Bone marrow (tissue), 2 donors: ENCODE results near the gene SCGN.

Experiments used
- DNase-seq, 2 donors: peaks; one replicate each; lab custom pipeline; 2025; lab: John Stamatoyannopoulos, UW

SCGN gene, protein sequence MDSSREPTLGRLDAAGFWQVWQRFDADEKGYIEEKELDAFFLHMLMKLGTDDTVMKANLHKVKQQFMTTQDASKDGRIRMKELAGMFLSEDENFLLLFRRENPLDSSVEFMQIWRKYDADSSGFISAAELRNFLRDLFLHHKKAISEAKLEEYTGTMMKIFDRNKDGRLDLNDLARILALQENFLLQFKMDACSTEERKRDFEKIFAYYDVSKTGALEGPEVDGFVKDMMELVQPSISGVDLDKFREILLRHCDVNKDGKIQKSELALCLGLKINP

DNA sequence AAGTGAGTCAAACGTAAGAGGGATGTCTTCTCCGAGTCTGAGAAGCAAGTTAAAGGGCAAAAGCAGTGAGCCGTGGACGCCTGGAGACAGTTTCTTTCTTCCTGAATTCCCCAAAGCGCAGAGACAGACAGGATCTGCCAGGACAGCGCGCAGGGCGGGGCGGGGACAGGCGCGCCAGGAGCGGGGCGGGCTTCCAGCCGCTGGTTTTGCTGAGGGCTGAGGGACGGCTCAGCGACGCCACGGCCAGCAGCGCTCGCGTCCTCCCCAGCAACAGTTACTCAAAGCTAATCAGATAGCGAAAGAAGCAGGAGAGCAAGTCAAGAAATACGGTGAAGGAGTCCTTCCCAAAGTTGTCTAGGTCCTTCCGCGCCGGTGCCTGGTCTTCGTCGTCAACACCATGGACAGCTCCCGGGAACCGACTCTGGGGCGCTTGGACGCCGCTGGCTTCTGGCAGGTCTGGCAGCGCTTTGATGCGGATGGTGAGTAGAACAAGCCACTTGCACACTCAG is at the start of gene SCGN:
SCGN (plus strand) TSS at position 209 of the 509 bp plus-strand sequence; CDS start at position 398, 189 bp downstream.
- no peak for DNase-seq

DNA sequence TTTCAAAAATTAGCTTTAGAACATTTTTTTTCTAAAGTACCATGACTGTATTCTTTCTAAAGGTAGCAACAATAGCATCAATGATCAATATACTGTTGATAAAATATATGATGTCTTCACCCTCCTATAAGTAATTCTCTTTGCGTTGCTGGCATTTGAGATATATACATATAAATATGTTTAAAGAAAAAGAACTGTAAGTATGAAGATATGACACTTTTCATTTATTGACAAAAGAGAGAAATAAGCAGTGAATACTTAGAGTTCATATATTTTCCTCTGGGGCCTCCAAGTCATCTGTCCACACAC is 49.4 kb upstream of the SCGN start:
- no peak for DNase-seq

DNA sequence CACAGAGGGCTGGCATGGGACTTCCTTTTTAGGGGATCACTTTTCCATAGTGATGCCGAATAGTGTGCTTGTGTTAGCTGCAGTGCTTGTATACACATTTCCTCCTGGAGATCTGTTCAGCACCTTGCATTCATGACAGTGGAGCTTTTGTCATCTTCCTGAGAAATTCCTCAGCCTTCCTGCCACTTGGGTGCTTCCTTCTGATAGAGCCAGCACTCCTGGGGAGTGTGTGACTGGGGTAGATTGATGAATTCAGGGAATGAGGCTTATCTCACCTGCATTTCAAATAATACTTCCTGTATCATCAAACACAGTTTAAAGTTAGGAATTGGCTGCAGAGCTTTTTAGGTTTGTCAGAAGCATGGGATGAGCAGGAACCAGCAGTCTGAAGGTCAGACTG is 48.8 kb upstream of the SCGN start:
- no peak for DNase-seq

DNA sequence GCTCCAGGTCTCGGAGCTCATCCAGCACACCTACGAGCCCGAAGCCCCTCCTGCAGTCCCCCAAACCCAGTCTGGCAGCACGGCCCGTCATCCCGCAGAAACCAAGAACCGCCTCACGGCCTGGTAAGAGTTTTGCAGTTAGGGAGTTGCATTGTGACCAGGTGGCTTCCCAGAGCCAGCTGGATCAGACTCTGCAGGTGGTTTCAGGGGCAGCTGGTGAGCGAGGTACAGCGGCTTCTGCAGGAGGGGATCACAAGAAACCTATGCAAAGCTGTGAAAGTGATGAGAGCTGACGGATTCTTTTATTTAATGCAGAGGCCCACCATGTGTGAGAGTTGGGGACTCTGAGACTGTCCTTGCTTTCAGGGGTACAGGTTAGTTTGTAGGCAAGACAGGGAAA is 45.9 kb upstream of the SCGN start:
- no peak for DNase-seq

DNA sequence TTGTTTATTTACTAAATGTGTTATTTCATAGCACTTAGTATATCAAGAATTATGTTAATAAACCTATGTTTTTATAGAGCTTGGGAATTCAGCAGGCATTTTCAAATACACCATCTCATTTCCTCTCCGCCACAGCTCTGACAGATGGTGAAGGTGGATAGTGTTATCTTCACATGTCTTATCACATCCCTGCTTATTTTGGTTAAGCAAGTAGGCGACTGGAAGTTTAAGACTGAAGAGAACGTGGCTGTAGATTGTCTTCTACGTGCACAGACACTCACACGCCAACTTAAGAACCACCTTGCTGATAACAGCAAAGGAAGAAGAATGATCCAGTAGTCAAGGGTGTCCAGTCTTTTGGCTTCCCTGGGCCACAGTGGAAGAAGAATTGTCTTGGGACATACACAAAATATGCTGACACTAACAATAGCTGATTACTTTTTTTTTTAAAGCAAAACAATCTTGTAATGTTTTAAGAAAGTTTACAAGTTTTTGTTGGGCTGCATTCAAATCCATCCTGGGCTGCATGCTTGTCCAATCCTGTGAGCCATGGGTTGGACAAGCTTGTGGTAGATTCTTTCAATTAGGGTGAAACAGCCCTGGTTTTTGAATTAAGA is 43.3 kb upstream of the SCGN start:
- no peak for DNase-seq

DNA sequence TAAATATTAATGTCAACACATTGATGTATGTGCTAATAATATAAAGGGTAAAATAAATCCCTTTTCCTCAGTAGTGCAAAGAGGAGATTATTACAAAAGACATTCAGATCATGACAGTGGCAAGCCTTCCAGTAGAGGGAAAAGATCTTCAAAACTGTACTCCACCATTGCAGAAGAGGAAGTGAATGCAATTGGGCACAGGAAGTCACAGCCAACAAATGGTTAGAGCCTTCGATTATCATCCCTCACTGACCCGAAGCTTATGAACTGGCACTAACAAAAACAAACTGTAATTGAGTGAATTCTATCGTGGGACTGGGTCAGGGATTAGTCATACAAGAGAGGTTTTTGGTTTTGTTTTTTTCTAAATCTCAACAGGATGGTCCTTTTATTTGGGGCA is 39.3 kb upstream of the SCGN start:
- no peak for DNase-seq

DNA sequence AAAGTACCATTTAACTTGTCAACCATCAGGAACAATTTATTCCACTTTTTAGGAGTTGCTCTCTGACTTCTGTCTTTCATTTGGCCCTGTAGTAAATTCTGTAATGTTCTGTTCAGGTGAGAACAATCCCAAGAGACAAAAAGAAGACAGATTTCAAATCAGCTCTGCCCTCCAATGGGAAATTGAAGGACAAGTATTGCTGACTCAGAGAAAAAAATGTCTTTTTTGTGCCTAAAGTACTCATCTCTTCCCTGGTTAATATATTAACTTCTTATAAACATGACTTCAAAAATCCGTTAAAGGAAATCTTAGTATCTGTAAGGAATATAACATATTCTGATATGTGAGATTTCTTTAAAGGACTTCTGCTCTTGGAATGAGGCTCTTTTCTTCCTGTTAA is 38.6 kb upstream of the SCGN start:
- no peak for DNase-seq

DNA sequence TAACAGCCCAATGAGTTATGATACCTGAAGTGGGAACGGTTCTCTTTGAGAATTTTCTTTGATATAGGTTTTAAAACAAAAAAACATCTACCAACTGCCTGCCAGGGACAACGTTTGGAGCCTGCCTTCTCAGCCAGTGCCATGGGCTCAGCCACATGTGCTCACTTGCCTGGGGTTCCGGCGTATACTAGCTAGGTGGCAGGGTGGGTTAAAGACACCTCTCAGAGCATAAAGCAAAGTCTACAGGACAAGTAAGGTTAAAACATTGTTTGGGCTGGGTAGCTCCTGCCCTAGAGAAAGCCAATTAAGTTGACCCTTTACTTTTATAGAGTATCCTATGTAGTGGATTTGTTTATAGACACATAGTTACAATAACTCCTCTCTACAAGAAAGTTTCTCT is 38.0 kb upstream of the SCGN start:
- no peak for DNase-seq

DNA sequence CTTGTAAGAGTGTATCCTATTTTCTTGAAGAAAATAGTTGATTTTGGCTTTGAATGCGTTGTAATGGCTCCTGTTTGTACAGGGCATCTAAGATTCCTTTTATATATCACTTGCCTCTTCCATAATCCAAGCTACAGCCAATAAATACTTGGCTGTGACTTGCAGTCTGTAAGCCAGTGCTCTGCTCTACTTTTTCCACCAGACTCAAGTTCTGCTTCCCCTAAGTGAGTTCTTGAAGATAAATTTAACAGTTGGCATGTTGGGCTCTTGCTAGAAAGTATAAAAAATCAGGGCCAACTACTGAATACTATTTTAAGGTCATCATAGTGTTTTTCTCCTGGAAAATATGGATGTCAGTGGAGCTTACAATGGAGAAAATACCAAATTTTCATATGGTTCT is 36.5 kb upstream of the SCGN start:
- no peak for DNase-seq

DNA sequence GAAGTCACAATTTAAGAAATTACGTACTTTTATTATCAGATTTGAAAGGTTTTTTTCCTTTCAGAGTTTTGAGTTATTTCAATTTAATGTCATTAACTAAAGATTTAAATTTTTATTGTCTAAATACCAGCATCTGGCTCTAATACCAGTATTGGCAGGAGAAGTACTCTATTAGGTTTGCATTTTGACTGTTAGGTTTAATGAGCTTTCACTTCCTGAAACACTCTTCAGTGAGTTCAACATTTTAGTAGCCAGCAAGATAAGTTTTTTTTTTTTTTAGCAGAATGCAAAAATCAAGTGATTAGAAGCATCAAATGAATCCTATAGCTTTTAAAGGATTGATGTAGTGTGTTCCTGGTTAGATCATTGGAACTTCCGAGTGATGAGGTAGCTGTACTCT is 34.0 kb upstream of the SCGN start:
- no peak for DNase-seq

DNA sequence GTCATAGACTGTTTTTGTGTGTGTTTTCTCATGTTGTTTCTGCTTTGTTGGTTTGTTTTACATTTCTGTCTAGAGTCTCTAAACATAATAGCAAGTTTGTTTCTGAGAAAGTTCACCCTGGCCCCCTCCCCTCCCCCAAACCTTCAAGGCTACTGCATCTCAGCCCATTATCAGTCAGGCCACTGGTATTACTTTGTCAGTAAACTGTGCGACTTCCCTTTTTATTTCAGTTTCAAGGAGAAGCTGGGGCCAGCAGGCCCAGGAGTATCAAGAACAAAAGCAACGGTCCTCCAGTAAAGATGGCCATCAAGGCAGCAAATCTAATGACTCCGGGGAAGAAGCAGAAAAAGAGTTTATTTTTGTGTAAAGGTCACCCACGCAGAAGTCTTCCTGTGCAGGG is 32.8 kb upstream of the SCGN start:
- no peak for DNase-seq

DNA sequence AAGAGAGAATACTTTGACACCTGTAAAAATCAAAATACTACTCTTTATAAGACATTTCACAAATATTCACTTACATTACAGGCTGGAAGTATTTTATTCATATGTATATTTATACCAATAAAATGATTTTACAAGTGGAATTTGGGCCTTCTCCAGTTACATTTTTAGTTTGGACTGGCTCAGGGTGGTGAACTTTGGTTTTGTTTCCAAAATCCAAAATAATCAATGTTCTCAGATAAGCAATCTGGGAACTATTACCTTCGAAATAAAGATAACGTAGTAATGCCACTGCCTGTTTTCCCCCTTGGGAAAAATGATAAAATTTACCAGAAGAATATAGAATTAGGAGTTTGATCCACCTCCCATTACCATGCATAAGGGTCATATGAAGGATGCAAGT is 31.6 kb upstream of the SCGN start:
- DNase-seq = no peak

DNA sequence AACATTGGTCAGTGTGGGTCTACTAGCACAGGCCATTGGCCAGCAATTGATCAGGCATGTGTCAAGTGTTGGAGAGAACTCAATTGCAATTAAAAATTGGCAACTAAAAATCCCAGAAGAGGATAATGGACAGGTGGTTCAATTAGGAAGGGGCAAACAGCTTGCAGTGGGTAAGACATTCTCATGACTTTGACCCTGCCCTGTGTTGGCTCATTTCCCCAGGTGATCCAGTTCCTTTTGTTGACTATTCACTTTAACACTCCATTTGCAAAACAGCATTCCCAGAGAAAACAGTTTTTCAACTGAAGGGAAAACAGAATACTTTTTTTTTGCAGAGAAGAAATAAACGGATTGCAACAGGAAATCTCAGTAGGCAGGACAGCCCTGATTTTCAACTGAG is 28.9 kb upstream of the SCGN start:
- no peak for DNase-seq

DNA sequence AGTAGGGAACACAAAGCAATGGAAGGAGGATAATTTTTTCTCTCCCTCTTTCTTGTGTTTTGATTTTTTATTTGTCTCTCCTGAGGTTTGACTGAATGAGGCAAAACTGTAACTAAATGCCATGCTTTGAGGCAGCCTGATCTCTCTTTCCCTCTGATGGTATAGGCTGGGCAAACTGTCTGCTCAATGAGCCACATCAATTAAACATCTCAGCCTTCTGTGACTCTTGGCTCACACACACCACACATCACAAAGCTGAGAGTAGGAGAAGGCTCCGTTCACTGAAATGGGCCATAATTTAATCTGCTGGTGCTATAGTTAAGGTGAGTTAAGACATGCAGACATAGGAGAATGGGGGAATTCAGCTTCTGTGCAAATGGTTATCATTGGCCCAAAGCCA is 28.1 kb upstream of the SCGN start:
- DNase-seq = no peak

DNA sequence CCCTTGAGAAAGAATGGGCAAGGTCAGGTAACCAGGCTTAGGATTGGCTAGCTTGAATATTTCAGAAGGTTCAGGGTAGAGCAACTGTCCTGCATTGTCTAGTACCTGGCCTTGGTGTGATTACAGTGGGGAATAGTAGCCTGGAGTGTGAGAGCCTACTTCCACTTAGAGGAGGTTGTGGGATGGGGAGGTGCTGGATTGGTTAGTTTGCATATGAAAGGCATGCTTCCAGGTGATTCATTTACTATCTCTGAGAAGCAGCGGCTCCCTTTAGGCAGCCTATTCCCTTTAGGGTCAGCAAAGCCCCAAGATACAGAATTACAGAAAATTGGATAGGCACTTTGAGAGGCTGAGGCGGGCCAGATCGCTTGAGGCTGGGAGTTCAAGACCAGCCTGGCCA is 25.0 kb upstream of the SCGN start:
- no peak for DNase-seq

DNA sequence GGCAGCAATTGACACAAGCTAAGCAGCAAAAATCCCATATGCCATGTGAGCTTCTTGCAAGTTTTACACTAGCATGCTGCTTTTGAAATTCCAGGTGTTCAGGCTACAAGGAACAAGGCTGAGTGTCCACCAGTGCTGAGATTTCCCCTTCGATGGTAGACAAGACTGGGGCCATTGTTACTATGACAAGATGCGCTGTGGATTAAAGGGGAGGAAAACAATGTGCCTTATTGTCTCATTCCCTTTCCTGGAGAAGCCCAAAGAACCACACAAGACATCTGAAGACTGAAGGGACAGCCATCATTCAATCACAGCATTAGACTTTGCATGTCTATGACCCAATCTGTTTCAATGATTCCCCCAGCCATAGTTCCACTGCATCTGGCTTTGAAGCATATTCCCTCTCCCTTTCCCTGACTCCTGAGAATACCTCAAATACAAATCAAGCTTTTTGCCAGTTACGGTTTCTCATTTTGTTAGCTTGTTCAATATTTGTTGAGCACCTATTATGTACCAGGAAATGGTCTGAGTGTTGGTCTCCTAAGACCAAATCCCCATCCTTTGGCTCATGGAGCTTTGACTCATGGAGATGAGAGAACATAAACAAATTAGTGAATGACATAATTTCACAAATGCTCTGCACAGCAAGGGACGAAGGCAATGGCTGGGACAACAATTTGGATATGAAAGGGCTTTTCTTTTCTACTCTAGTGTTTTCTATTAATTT is 23.4 kb upstream of the SCGN start:
- DNase-seq = no peak

DNA sequence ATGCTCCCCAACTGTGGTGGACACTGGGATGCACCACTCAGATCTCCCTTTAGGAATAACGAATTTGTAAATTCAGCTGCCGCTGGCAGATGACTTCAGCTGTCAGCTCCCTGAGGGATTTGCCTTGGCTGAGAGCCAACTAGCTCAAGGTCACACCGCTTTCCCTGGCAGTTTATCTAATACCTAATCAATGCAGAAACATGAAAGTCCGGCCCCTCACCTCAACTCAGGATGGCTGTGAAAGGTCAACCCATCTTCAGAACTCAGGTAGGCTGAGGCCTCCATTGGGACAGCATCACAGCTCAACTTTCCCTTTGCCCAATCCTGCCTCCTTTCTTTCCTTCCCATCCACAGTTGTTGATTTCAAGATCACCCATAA is 22.8 kb upstream of the SCGN start:
- DNase-seq = no peak

DNA sequence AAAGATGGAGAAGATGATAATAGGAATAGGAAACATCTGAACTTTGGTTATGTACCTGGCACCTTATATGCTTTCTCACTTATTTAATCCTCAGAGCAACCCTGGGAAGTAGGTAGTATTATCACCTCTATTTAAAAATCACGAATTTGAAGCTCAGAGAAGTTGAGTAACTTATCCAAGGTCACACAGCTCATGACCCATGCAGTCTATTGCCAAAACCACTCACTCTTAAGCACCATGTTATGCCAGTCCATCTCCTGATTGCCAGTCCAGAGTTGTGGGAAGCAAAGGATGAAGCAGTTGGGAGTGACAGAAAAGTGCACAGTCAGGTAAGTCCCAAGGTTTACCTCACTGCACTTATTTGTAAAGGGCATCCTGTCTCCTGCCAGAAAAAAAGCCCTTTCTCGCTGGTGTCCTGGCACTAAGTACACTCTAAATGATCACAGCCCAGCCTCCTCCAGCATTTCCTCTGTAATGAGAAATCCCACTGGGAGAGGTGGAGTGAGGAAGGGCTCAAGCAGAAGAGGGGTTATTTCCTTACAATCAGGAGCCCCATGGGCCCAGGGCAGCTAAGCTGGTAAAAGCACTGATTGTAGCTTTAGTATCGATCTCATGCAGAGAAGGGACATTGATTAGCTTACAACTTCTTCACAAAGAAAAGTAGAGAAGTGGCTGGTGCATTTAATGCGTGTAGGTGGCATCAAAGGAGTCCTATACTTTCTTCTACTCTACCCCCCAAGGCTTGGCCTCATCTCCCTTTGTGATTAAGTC is 21.3 kb upstream of the SCGN start:
- DNase-seq = no peak

DNA sequence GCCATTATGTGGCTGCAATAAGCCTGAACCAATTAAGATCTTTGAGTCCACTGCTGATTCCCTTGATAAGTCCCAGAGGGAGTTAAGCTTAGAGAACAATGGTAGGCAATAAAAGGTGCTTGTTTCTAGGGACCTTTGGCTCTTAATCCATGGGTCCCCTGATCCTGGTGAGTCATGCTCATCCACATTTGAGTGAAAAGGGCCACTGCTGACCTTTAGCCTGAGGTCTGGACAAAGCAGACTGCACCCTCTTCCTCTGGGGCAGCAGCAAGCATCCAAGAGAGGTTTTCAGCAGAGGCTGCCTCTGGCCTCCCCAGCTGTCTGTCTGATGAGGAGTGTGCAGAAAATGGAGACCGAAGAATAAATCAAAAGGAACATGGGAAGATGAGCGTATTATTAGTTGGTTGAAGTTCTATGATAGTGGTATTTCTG is 16.1 kb upstream of the SCGN start:
- no peak for DNase-seq

DNA sequence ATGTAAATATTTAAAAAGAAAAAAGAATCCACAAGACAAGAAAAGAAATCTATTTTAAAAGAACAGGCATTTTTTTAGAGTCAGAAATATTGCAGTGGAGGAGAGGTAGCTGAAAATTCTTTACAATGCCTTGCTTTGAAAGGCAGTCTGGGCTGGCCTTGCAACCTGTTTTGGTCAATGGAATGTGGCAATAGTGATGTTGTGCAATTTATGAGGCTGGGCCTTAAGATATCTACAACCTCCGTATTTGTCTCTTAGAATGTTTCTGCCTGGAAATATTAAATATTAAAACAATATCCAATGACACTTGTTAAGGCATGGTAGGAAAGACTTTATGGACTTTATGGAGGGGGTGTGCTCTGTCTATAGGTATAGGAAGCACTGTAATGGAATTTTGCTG is 14.8 kb upstream of the SCGN start:
- no peak for DNase-seq

DNA sequence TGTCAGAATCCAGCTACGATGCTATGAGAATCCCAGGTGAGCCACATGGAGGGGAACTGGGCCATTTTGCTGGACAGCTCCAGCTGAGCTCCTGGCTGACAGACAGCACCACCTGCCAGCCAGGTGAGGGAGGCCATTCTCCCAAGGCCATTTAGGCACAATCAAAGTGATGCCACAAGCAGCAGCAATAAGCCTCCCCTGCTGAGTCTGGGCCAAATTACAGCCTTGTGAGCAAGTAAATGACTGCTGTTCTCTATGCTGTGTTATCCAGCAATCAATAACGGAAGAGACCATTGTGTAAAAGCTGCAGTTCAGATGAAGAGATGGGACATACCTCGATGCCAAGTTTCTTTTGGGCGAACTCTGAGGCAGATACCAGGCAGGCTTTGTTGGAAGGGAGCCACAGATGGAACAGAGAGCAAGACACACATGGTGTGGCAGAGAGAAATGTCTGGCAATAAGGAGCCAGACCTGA is 14.0 kb upstream of the SCGN start:
- DNase-seq = no peak

DNA sequence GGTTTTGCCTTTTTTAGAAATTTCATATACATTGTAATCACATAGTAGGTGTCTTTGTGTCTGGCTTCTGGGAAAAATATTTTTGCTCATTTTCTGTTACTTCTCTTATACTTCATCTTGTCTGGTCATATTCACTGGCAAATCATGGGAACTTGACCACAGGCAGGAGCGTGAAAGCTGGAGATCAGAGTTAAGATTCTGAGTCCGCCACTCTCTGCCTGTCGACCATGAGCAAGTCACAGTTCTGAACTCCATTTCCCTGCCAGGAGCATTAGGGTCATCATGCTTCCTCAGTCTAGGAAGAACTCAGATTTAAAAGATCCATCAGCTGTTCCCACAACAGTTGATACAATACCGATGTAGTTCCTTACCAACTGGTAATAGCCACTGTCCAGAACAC is 12.4 kb upstream of the SCGN start:
- DNase-seq = no peak

DNA sequence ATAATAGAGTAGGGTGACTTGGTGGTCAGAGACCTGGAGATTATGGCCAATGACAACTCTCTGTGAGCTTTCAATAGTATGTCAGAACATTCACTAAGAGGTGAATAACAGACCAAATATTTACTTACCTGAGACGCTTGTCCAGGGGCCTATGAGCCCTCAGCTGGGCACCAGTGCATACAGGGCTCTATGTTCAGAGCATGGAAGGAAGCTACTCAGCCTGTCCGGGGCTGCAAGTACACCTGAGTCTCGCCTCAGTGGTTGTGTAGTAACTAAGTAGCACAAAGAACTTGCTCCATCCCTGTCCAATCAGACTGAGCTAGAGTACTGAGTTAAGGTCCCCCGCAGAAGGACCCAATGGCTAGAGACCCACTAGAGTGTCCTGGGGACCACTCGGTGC is 11.6 kb upstream of the SCGN start:
- DNase-seq = no peak
